ENCODE results near the gene NAXD.
"Not testable (repeated sequence)": the region's sequence is repeated elsewhere in the genome, so short reads cannot be mapped to it uniquely, and the experiment has no call there.

The NAXD gene

GRCh38 chr13:110628952-110629701 is 13.8 kb downstream of the NAXD start:
- DNase-seq, result no peak

GRCh38 chr13:110629735-110630134 is 14.4 kb downstream of the NAXD start:
- DNase-seq, result no peak

- no peak for DNase-seq
These were observed 15.3 kb downstream of the NAXD start for GRCh38 chr13:110630566-110631119.

- not testable (repeated sequence) for DNase-seq
These were observed 16.9 kb downstream of the NAXD start for GRCh38 chr13:110632255-110632654.

GRCh38 chr13:110633776-110634175 is 18.4 kb downstream of the NAXD start:
- DNase-seq, result no peak

- DNase-seq, result peak; percentile 85
These were observed 19.2 kb downstream of the NAXD start for GRCh38 chr13:110634558-110634957.

- DNase-seq, result no peak
These were observed 20.2 kb downstream of the NAXD start for GRCh38 chr13:110635405-110636002.

- no peak for DNase-seq
These were observed 20.7 kb downstream of the NAXD start for GRCh38 chr13:110636053-110636475.

GRCh38 chr13:110636701-110637201 is 21.4 kb downstream of the NAXD start:
- no peak for DNase-seq

GRCh38 chr13:110637275-110637674 is 21.9 kb downstream of the NAXD start:
- no peak for DNase-seq

- DNase-seq, result no peak
These were observed 22.4 kb downstream of the NAXD start for GRCh38 chr13:110637747-110638146.

- DNase-seq, result no peak
These were observed 22.9 kb downstream of the NAXD start for GRCh38 chr13:110638257-110638656.

- no peak for DNase-seq
These were observed 23.8 kb downstream of the NAXD start for GRCh38 chr13:110638814-110639806.

- DNase-seq, result no peak
These were observed 24.6 kb downstream of the NAXD start for GRCh38 chr13:110639935-110640334.

GRCh38 chr13:110640591-110641029 is 25.3 kb downstream of the NAXD start:
- no peak for DNase-seq

- DNase-seq, result no peak
These were observed 26.0 kb downstream of the NAXD start for GRCh38 chr13:110641055-110642015.

- DNase-seq, result no peak
These were observed 27.1 kb downstream of the NAXD start for GRCh38 chr13:110642291-110642981.

- DNase-seq, result no peak
These were observed 28.0 kb downstream of the NAXD start for GRCh38 chr13:110643324-110643723.

GRCh38 chr13:110643768-110644421 is 28.6 kb downstream of the NAXD start:
- no peak for DNase-seq
